IMR-90 (cell line): Measurements from ENCODE around the gene C22orf31. TPM values are rescaled to one million over a fixed set of nuclear protein-coding genes. Genes with fewer than 3 reads are reported as not detected.
A peak's percentile ranks its signal among the peaks of the same experiment; 100 is the strongest.

Experiments used
- ATAC-seq: fragments of 200-7000 bp; cut with Tn5 transposase; 2 replicates; pipeline ENCODE4 v1.9.1; 2020; ENCODE audit warnings: low read depth, mild to moderate bottlenecking, moderate library complexity
- BruUV-seq: library from RNA; stranded (reverse); fragments of 400-500 nt; replicated peaks from 2 replicates; lab custom pipeline; 2021; lab: Mats Ljungman, UMichigan
- CTCF ChIA-PET: fragments of 300-600 bp; formaldehyde crosslinking; extraction: SDS; loops from one replicate; lab custom pipeline; 2021; ENCODE audit warnings: antibody characterized with exemption; lab: Yijun Ruan, JAX
- POLR2A ChIA-PET: fragments of 300-600 bp; sonication (Branson Sonifier 250); formaldehyde crosslinking; loops from one replicate; lab custom pipeline; 2022; ENCODE audit warnings: antibody characterized with exemption; ENCODE audit not compliant: unreplicated experiment; lab: Charles Lee
- DNase-seq: peaks from one replicate; pipeline ENCODE4 v3.0.0; 2013
- H2AFZ ChIP-seq: replicated peaks from 2 replicates; pipeline ENCODE3; 2013; ENCODE audit warnings: low read length, mild to moderate bottlenecking; ENCODE audit not compliant: poor library complexity
- H2AK5ac ChIP-seq: 2 replicates; pipeline ENCODE4 v1.6.1; 2013; ENCODE audit warnings: low read depth, low read length, inconsistent platforms
- H2AK9ac ChIP-seq: replicated peaks from 2 replicates; pipeline ENCODE3; 2013; ENCODE audit warnings: mild to moderate bottlenecking, low read depth, low read length, moderate library complexity; ENCODE audit not compliant: poor library complexity
- H2BK120ac ChIP-seq: 2 replicates; pipeline ENCODE4 v1.6.1; 2013; ENCODE audit warnings: low read depth, low read length, inconsistent platforms
- H2BK15ac ChIP-seq: 3 replicates; pipeline ENCODE4 v1.6.1; 2013; ENCODE audit warnings: low read depth, low read length, inconsistent platforms
- H2BK20ac ChIP-seq: 2 replicates; pipeline ENCODE4 v1.6.1; 2013; ENCODE audit warnings: low read depth, mild to moderate bottlenecking, inconsistent platforms, low read length, moderate library complexity
- H2BK5ac ChIP-seq: 2 replicates; pipeline ENCODE4 v1.6.1; 2013; ENCODE audit warnings: mild to moderate bottlenecking, low read depth, low read length, inconsistent platforms; ENCODE audit not compliant: poor library complexity, severe bottlenecking
- H3K14ac ChIP-seq: replicated peaks from 2 replicates; pipeline ENCODE4 v1.6.1; 2013; ENCODE audit warnings: low read depth, low read length, inconsistent platforms
- H3K18ac ChIP-seq: 2 replicates; pipeline ENCODE4 v1.6.1; 2013; ENCODE audit warnings: low read depth, low read length, control low read depth
- H3K23ac ChIP-seq: 2 replicates; pipeline ENCODE4 v1.6.1; 2013; ENCODE audit warnings: low read depth, low read length, inconsistent platforms
- H3K27ac ChIP-seq: 2 replicates; pipeline ENCODE4 v1.5.1; 2013; ENCODE audit warnings: mild to moderate bottlenecking, control low read depth, low read length; ENCODE audit not compliant: insufficient read depth
- H3K27me3 ChIP-seq: 2 replicates; pipeline ENCODE4 v1.6.1; 2013; ENCODE audit warnings: low read length; ENCODE audit not compliant: control insufficient read depth, insufficient read depth
- H3K36me3 ChIP-seq: 2 replicates; pipeline ENCODE4 v1.6.1; 2013; ENCODE audit warnings: low read length, mixed read lengths; ENCODE audit not compliant: control insufficient read depth, insufficient read depth
- H3K4ac ChIP-seq: 2 replicates; pipeline ENCODE4 v1.6.1; 2013; ENCODE audit warnings: low read depth, low read length, inconsistent platforms
- H3K4me1 ChIP-seq: 2 replicates; pipeline ENCODE4 v1.6.1; 2013; ENCODE audit warnings: low read length, mixed read lengths; ENCODE audit not compliant: control insufficient read depth, insufficient read depth
- H3K4me2 ChIP-seq: 2 replicates; pipeline ENCODE4 v1.6.1; 2013; ENCODE audit warnings: low read depth, mild to moderate bottlenecking, control low read depth, low read length, moderate library complexity
- H3K4me3 ChIP-seq: 2 replicates; pipeline ENCODE4 v1.5.1; 2013; ENCODE audit warnings: low read depth, mild to moderate bottlenecking, control low read depth, low read length, moderate library complexity; ENCODE audit not compliant: insufficient read depth
- H3K56ac ChIP-seq: 2 replicates; pipeline ENCODE4 v1.6.1; 2013; ENCODE audit warnings: low read length, inconsistent platforms; ENCODE audit not compliant: insufficient read depth; ENCODE audit errors: extremely low read depth
- H3K79me1 ChIP-seq, 2 experiments: 2 replicates each; pipeline ENCODE4 v1.6.1; 2013; ENCODE audit warnings: low read length in 2 of 2, inconsistent platforms in 1 of 2, low read depth in 1 of 2
- H3K9ac ChIP-seq: 2 replicates; pipeline ENCODE4 v1.6.1; 2013; ENCODE audit warnings: low read depth, low read length, control low read depth
- H3K9me1 ChIP-seq: 2 replicates; pipeline ENCODE4 v1.6.1; 2013; ENCODE audit warnings: low read length, inconsistent platforms; ENCODE audit not compliant: insufficient read depth
- H3K9me3 ChIP-seq: 2 replicates; pipeline ENCODE4 v1.6.1; 2013; ENCODE audit warnings: low read length; ENCODE audit not compliant: control insufficient read depth, insufficient read depth
- H4K20me1 ChIP-seq: 2 replicates; pipeline ENCODE4 v1.6.1; 2013; ENCODE audit warnings: low read length, inconsistent platforms; ENCODE audit not compliant: insufficient read depth
- H4K5ac ChIP-seq: 2 replicates; pipeline ENCODE4 v1.6.1; 2013; ENCODE audit warnings: mild to moderate bottlenecking, low read depth, low read length, control low read depth
- H4K8ac ChIP-seq, 2 experiments: 2 replicates each; pipeline ENCODE4 v1.6.1; 2013; ENCODE audit warnings: low read depth in 2 of 2, low read length in 2 of 2, control low read depth in 1 of 2, inconsistent platforms in 1 of 2
- H4K91ac ChIP-seq: 2 replicates; pipeline ENCODE4 v1.6.1; 2013; ENCODE audit warnings: low read depth, low read length, inconsistent platforms; ENCODE audit not compliant: insufficient read depth
- CEBPB ChIP-seq: IDR thresholded peaks from 2 replicates; pipeline ENCODE4 v1.6.1; 2012; ENCODE audit warnings: low read depth, low read length, improper control_type of control experiment
- CTCF ChIP-seq: conservative IDR thresholded peaks from 2 replicates; pipeline ENCODE4 v1.5.1; 2012; ENCODE audit warnings: mild to moderate bottlenecking, low read depth, low read length, improper control_type of control experiment
- MXI1 ChIP-seq: IDR thresholded peaks from 2 replicates; pipeline ENCODE4 v1.6.1; 2012; ENCODE audit warnings: low read depth, mild to moderate bottlenecking, low read length, moderate library complexity, borderline replicate concordance
- NFE2L2 ChIP-seq: fragments of 150-350 bp; IDR thresholded peaks from 2 replicates; pipeline ENCODE4 v1.6.1; 2016; ENCODE audit warnings: low read depth, mild to moderate bottlenecking, low read length
- POLR2A ChIP-seq: IDR thresholded peaks from 2 replicates; pipeline ENCODE4 v1.6.1; 2012; ENCODE audit warnings: mild to moderate bottlenecking, low read depth, low read length
- RCOR1 ChIP-seq: IDR thresholded peaks from 2 replicates; pipeline ENCODE4 v1.6.1; 2012; ENCODE audit warnings: mild to moderate bottlenecking, low read length, improper control_type of control experiment; ENCODE audit not compliant: insufficient replicate concordance
- SMC3 ChIP-seq: fragments of 150-350 bp; IDR thresholded peaks from 2 replicates; pipeline ENCODE4 v1.6.1; 2016; ENCODE audit warnings: low read depth, mild to moderate bottlenecking, antibody characterized with exemption, low read length, moderate library complexity
- USF2 ChIP-seq: fragments of 150-350 bp; IDR thresholded peaks from 2 replicates; pipeline ENCODE4 v1.6.1; 2017; ENCODE audit warnings: mild to moderate bottlenecking, antibody characterized with exemption, low read length, low read depth
- WGBS, 2 experiments: methylation state at CpG; one replicate each; pipeline versions ENCODE4 v1.1.5 to v1.1.7; 2013; ENCODE audit warnings: missing lambda C conversion rate in 2 of 2; ENCODE audit not compliant: insufficient read length in 1 of 2; ENCODE audit errors: extremely low coverage in 2 of 2; 5-methylcytosine and 5-hydroxymethylcytosine counted together
- dilution Hi-C: fragments of 300-500 bp; cut with HindIII; formaldehyde crosslinking; loops from one replicate; pipeline ENCODE4 v1.14.3; 2018; ENCODE audit warnings: low sequenced_read_pairs; ENCODE audit not compliant: unreplicated experiment
- in situ Hi-C: fragments of 300-500 bp; cut with MboI; formaldehyde crosslinking; loops from 3 replicates; pipeline ENCODE4 v1.14.3; 2019; ENCODE audit warnings: low sequenced_read_pairs, inconsistent platforms, mixed read lengths
- intact Hi-C: fragments of 100-400 bp; cut with micrococcal nuclease; formaldehyde crosslinking; loops from 2 replicates; pipeline ENCODE4 v1.10.0; 2022
- polyA plus RNA-seq, 3 experiments: library from polyadenylated mRNA; depleted of rRNA; stranded (reverse); fragments of >200 nt; gene quantifications; 2 replicates each; pipeline ENCODE4 v1.2.3, GENCODE V29; 2012; ENCODE audit warnings: low replicate concordance in 1 of 3
- total RNA-seq: library from RNA; depleted of rRNA; stranded (reverse); fragments of >200 nt; gene quantifications from 2 replicates; pipeline ENCODE4 v1.2.3, GENCODE V29; 2012

Gene C22orf31
- total and polyA plus RNA-seq, 2 of the 4 experiments (the other 2 are of a cell fraction): not detected

GRCh38 chr22:29109822-29110221, 48.2 kb upstream of the C22orf31 start:
- Histone ChIP-seq H3K56ac (no peak overlapping the region), H3K9me3 (no peaks in the 10 kb centered on the region), H2AK5ac (no peak overlapping the region; the same call in 1 of the 2 replicates), H4K5ac (no peak overlapping the region), H4K91ac (no peak overlapping the region), H2BK5ac (no peak overlapping the region), H3K4me2 (no peak overlapping the region), H4K8ac (0 out of 4 replicates have a peak overlapping the region, but pooled peaks of 1 of the 2 experiments have one; percentile 5), H3K4ac (no peak overlapping the region), H3K27ac (no peak overlapping the region), H3K36me3 (no peaks in the 10 kb centered on the region), H2BK120ac (no peak overlapping the region), H3K14ac (no peak overlapping the region), H3K79me1 (0 out of 4 replicates have a peak, but pooled peaks cover 0 to 3% of the 10 kb centered on the region in 2 experiments), H2AK9ac (no peak overlapping the region), H4K20me1 (no peaks in the 10 kb centered on the region), H3K18ac (no peak overlapping the region), H2AFZ (no peak overlapping the region), H2BK15ac (no peak overlapping the region), H3K23ac (no peak overlapping the region), H2BK20ac (no peak overlapping the region), H3K27me3 (no peaks in the 10 kb centered on the region), H3K4me3 (no peak overlapping the region), H3K9ac (no peak overlapping the region), H3K9me1 (peaks cover 13% of the 10 kb centered on the region), H3K4me1 (peaks cover 19% of the 10 kb centered on the region)
- no CpG with 5 or more reads among the region's 4 CpGs for WGBS, 2 experiments
- intact Hi-C loops (no loop called here), in situ Hi-C loops (no loop called here), dilution Hi-C loops (no loop called here)
- TF ChIP-seq CTCF (no peak), NFE2L2 (no peak), USF2 (no peak), RCOR1 (no peak), SMC3 (no peak), POLR2A (no peak), CEBPB (no peak), MXI1 (no peak)
- ATAC-seq (peak; percentile 64), DNase-seq (peak; percentile 54)
- no TSS peak for BruUV-seq
- ChIA-PET CTCF (interaction anchor here (0.5 kb wide), 1 partner anchor 313 kb away, joined by 3 read pairs; no protein-coding TSS in a partner anchor), POLR2A (no interaction called here)
